Measurements from ENCODE around the gene ZP1. TPM values are rescaled to one million over a fixed set of nuclear protein-coding genes. Genes with fewer than 3 reads are reported as not detected.

The ZP1 gene
- total RNA-seq, 1 donor from 2014 or later: 0.31 TPM

- Mint-ChIP-seq H3K36me3 (no peaks in the 10 kb centered on the region), H3K4me3 (no peak overlapping the region), H3K9me3 (no peaks in the 10 kb centered on the region), H3K4me1 (no peaks in the 10 kb centered on the region), H3K27me3 (ENCODE audit: low read depth) (peaks cover 1% of the 10 kb centered on the region), H3K27ac (no peak overlapping the region)
- no peak for DNase-seq (ENCODE audit: low spot score in 2 of 2, unreplicated experiment in 2 of 2)
- no peak for TF ChIP-seq CTCF (IDR thresholded peaks at IDR 0.05; ENCODE audit: unreplicated experiment)
These were observed 41.6 kb upstream of the ZP1 start for GRCh38 chr11:60825790-60826189.

- H3K4me1 Mint-ChIP-seq: peaks cover 9% of the 10 kb centered on the region
- peak overlapping the region; percentile 53 for H3K4me3 Mint-ChIP-seq
- H3K9me3 Mint-ChIP-seq: no peaks in the 10 kb centered on the region
- no peak for DNase-seq (ENCODE audit: low spot score in 2 of 2, unreplicated experiment in 2 of 2)
- H3K36me3 Mint-ChIP-seq: no peaks in the 10 kb centered on the region
- TF ChIP-seq CTCF (IDR thresholded peaks at IDR 0.05; ENCODE audit: unreplicated experiment): no peak
- peaks cover 33% of the 10 kb centered on the region for H3K27me3 Mint-ChIP-seq (ENCODE audit: low read depth)
- H3K27ac Mint-ChIP-seq: no peak overlapping the region
These were observed 36.7 kb upstream of the ZP1 start for GRCh38 chr11:60830478-60831142.

- Mint-ChIP-seq H3K27me3 (ENCODE audit: low read depth) (peaks cover 38% of the 10 kb centered on the region), H3K27ac (no peak overlapping the region), H3K4me3 (peak overlapping the region; percentile 53), H3K9me3 (no peaks in the 10 kb centered on the region), H3K36me3 (no peaks in the 10 kb centered on the region), H3K4me1 (peaks cover 9% of the 10 kb centered on the region)
- TF ChIP-seq CTCF (IDR thresholded peaks at IDR 0.05; ENCODE audit: unreplicated experiment): peak; percentile 93
- DNase-seq (ENCODE audit: low spot score in 2 of 2, unreplicated experiment in 2 of 2): peak; percentile 58 to 85
These were observed 36.2 kb upstream of the ZP1 start for GRCh38 chr11:60831143-60831500.

GRCh38 chr11:60831501-60832079, 35.8 kb upstream of the ZP1 start:
- no peak for TF ChIP-seq CTCF (IDR thresholded peaks at IDR 0.05; ENCODE audit: unreplicated experiment)
- Mint-ChIP-seq H3K4me3 (no peak overlapping the region), H3K27me3 (ENCODE audit: low read depth) (peaks cover 41% of the 10 kb centered on the region), H3K9me3 (no peaks in the 10 kb centered on the region), H3K4me1 (peaks cover 9% of the 10 kb centered on the region), H3K27ac (no peak overlapping the region), H3K36me3 (no peaks in the 10 kb centered on the region)
- DNase-seq (ENCODE audit: low spot score in 2 of 2, unreplicated experiment in 2 of 2): no peak

- Mint-ChIP-seq H3K27me3 (ENCODE audit: low read depth) (peaks cover 45% of the 10 kb centered on the region), H3K27ac (no peak overlapping the region), H3K9me3 (no peaks in the 10 kb centered on the region), H3K4me3 (no peak overlapping the region), H3K36me3 (no peaks in the 10 kb centered on the region), H3K4me1 (peaks cover 9% of the 10 kb centered on the region)
- TF ChIP-seq CTCF (IDR thresholded peaks at IDR 0.05; ENCODE audit: unreplicated experiment): no peak
- no peak for DNase-seq (ENCODE audit: low spot score in 2 of 2, unreplicated experiment in 2 of 2)
These were observed 32.4 kb upstream of the ZP1 start for GRCh38 chr11:60834742-60835533.
